ENCODE data around the gene WDR45B. TPM values are rescaled to one million over a fixed set of nuclear protein-coding genes. Genes with fewer than 3 reads are reported as not detected.

The WDR45B gene
- total RNA-seq, 1 donor from 2014 or later, result 74.1 TPM

- Mint-ChIP-seq H3K36me3 (ENCODE audit: low read depth, unreplicated experiment) (peaks cover 35% of the 10 kb centered on the region), H3K4me3 (ENCODE audit: unreplicated experiment) (no peak overlapping the region), H3K9me3 (ENCODE audit: unreplicated experiment) (no peaks in the 10 kb centered on the region), H3K27me3 (ENCODE audit: unreplicated experiment) (peaks cover 11% of the 10 kb centered on the region), H3K27ac (ENCODE audit: unreplicated experiment) (no peak overlapping the region), H3K4me1 (ENCODE audit: unreplicated experiment) (peaks cover 11% of the 10 kb centered on the region)
- no peak for TF ChIP-seq CTCF (IDR thresholded peaks at IDR 0.05; ENCODE audit: unreplicated experiment)
- no peak for DNase-seq (ENCODE audit: low spot score)
Observed at GRCh38 chr17:82642022-82642421, 6.2 kb downstream of the WDR45B start.

DNA sequence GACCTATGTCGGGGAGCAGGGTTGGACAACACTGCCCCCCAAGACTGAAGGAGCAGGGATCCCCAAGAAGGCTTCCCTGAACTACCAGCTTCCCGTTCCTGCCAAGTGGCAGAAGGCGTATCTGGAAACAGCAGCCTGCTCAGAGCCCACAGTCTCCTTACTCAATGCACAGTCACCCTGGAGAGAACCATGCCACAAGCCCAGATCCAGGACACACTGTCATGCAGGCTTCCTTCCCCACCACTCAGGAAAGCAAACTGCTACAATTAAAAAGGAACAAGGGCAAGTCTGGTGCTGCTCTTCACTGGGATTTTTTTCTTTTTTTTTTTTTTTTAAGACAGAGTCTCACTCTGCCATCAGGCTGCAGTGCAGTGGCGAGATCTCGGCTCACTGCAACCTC lies 8.2 kb downstream of the WDR45B start:
- TF ChIP-seq CTCF (IDR thresholded peaks at IDR 0.05; ENCODE audit: unreplicated experiment), result no peak
- DNase-seq (ENCODE audit: low spot score), result no peak
- Mint-ChIP-seq H3K9me3 (ENCODE audit: unreplicated experiment) (no peaks in the 10 kb centered on the region), H3K4me1 (ENCODE audit: unreplicated experiment) (peaks cover 15% of the 10 kb centered on the region), H3K27ac (ENCODE audit: unreplicated experiment) (no peak overlapping the region), H3K27me3 (ENCODE audit: unreplicated experiment) (peaks cover 2% of the 10 kb centered on the region), H3K36me3 (ENCODE audit: low read depth, unreplicated experiment) (peaks cover 46% of the 10 kb centered on the region), H3K4me3 (ENCODE audit: unreplicated experiment) (peak overlapping the region; percentile 31)

- TF ChIP-seq CTCF (IDR thresholded peaks at IDR 0.05; ENCODE audit: unreplicated experiment), result no peak
- Mint-ChIP-seq H3K9me3 (ENCODE audit: unreplicated experiment) (no peaks in the 10 kb centered on the region), H3K27me3 (ENCODE audit: unreplicated experiment) (peaks cover 6% of the 10 kb centered on the region), H3K4me1 (ENCODE audit: unreplicated experiment) (peaks cover 15% of the 10 kb centered on the region), H3K36me3 (ENCODE audit: low read depth, unreplicated experiment) (peaks cover 46% of the 10 kb centered on the region), H3K4me3 (ENCODE audit: unreplicated experiment) (peak overlapping the region; percentile 31), H3K27ac (ENCODE audit: unreplicated experiment) (no peak overlapping the region)
- DNase-seq (ENCODE audit: low spot score), result no peak
Observed at GRCh38 chr17:82639628-82640027, 8.6 kb downstream of the WDR45B start.

DNA sequence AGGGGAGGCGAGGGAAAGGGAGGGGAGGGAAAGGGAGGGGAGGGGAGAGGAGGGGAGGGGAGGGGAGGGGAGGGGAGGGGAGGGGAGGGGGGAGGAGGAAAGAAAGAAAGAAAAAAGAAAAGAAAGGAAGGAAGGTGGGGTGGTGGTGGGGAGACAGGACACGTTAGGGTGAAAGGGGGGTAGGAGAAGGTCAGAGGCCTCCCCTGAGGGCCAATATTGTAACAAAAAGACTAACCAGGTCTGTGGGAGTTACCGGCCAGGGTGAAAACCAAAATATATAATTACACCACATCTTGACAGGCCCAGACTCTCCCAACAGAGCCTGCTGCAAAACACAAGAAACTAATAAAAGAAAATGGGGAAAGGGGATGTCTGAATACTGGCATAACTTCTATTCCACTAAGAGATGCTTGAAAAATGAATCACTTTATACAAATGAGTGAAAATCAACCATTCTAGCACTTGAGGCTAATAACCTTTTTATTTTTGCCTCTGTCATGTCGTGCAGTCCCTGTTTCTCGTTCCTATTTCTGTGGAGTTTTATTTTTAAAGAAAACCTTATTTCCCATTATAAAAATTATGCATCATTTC lies 10.0 kb downstream of the WDR45B start:
- no peaks in the 10 kb centered on the region for H3K9me3 Mint-ChIP-seq (ENCODE audit: unreplicated experiment)

More for the DNA sequence above, 10.0 kb downstream of the WDR45B start:
- no peak overlapping the region for H3K4me3 Mint-ChIP-seq (ENCODE audit: unreplicated experiment)
- H3K4me1 Mint-ChIP-seq (ENCODE audit: unreplicated experiment), result peaks cover 15% of the 10 kb centered on the region
- H3K27ac Mint-ChIP-seq (ENCODE audit: unreplicated experiment), result no peak overlapping the region
- no peak for TF ChIP-seq CTCF (IDR thresholded peaks at IDR 0.05; ENCODE audit: unreplicated experiment)
- peaks cover 6% of the 10 kb centered on the region for H3K27me3 Mint-ChIP-seq (ENCODE audit: unreplicated experiment)
- DNase-seq (ENCODE audit: low spot score), result no peak
- H3K36me3 Mint-ChIP-seq (ENCODE audit: low read depth, unreplicated experiment), result peaks cover 40% of the 10 kb centered on the region

Data from endothelial cell (in vitro differentiated cells).